Activated CD8-positive, alpha-beta memory T cell treated with anti-CD3 and anti-CD28 coated beads, Interleukin-2, amount 10 ng/mL, durations not matched to agents 7 days and 5 days (primary cell): ENCODE results near the gene VWA5B1. TPM values are rescaled to one million over a fixed set of nuclear protein-coding genes. Genes with fewer than 3 reads are reported as not detected.
"Not testable (repeated sequence)": the region's sequence is repeated elsewhere in the genome, so short reads cannot be mapped to it uniquely, and the experiment has no call there.

Experiments
- ATAC-seq: fragments of 150-1000 bp; cut with Tn5 transposase; one replicate; pipeline ENCODE4 v1.10.0; 2021; ENCODE audit warnings: moderate library complexity
- CTCF ChIA-PET: fragments of 350-600 bp; sonication (Branson Sonifier 250); formaldehyde crosslinking; loops from one replicate; lab custom pipeline; 2021; ENCODE audit warnings: antibody characterized with exemption; lab: Charles Lee
- DNase-seq: peaks from one replicate; pipeline ENCODE4 v3.0.0-alpha.2; 2020
- H3K27ac Mint-ChIP-seq: one replicate; pipeline ENCODE4 v1.8.0; 2021; ENCODE audit warnings: mild to moderate bottlenecking, mixed read lengths
- H3K27me3 Mint-ChIP-seq: one replicate; pipeline ENCODE4 v1.8.0; 2021; ENCODE audit warnings: mixed read lengths
- H3K36me3 Mint-ChIP-seq: one replicate; pipeline ENCODE4 v1.8.0; 2021; ENCODE audit warnings: mild to moderate bottlenecking, mixed read lengths
- H3K4me1 Mint-ChIP-seq: one replicate; pipeline ENCODE4 v1.8.0; 2021; ENCODE audit warnings: mixed read lengths
- H3K4me3 Mint-ChIP-seq: one replicate; pipeline ENCODE4 v1.8.0; 2021; ENCODE audit warnings: mild to moderate bottlenecking, moderate library complexity, mixed read lengths
- H3K9me3 Mint-ChIP-seq: one replicate; pipeline ENCODE4 v1.8.0; 2022; ENCODE audit warnings: low read depth, mixed read lengths
- total RNA-seq, 2 experiments: library from RNA; stranded (reverse); gene quantifications; one replicate each; pipeline ENCODE4 v1.2.3, GENCODE V29; 2021

The VWA5B1 gene
- total RNA-seq, 2 experiments from 2014 or later = not detected

- no peak overlapping the region for H3K4me3 Mint-ChIP-seq
- no peak for DNase-seq
- no peak for ATAC-seq
- H3K27ac Mint-ChIP-seq = no peak overlapping the region
- no peaks in the 10 kb centered on the region for H3K36me3 Mint-ChIP-seq
- H3K4me1 Mint-ChIP-seq = no peaks in the 10 kb centered on the region
- CTCF ChIA-PET = no interaction called here
- H3K9me3 Mint-ChIP-seq = no peaks in the 10 kb centered on the region
- H3K27me3 Mint-ChIP-seq = peaks cover 33% of the 10 kb centered on the region
These were observed 18.9 kb upstream of the VWA5B1 start for GRCh38 chr1:20271498-20272400.

GRCh38 chr1:20273716-20274115, 17.0 kb upstream of the VWA5B1 start:
- H3K27me3 Mint-ChIP-seq = peaks cover 41% of the 10 kb centered on the region
- ATAC-seq, DNase-seq, H3K36me3 Mint-ChIP-seq, H3K9me3 Mint-ChIP-seq, H3K4me1 Mint-ChIP-seq, CTCF ChIA-PET, H3K27ac Mint-ChIP-seq, H3K4me3 Mint-ChIP-seq: not testable (repeated sequence)

GRCh38 chr1:20275319-20275925, 15.3 kb upstream of the VWA5B1 start:
- H3K27ac Mint-ChIP-seq = no peak overlapping the region

GRCh38 chr1:20276485-20277159, 14.1 kb upstream of the VWA5B1 start:
- H3K27ac Mint-ChIP-seq = no peak overlapping the region
- DNase-seq (no peak), ATAC-seq (no peak)
- H3K27me3 Mint-ChIP-seq = peaks cover 39% of the 10 kb centered on the region
- H3K36me3 Mint-ChIP-seq = no peaks in the 10 kb centered on the region
- CTCF ChIA-PET = no interaction called here
- no peaks in the 10 kb centered on the region for H3K9me3 Mint-ChIP-seq
- no peak overlapping the region for H3K4me3 Mint-ChIP-seq
- H3K4me1 Mint-ChIP-seq = no peaks in the 10 kb centered on the region

More at GRCh38 chr1:20275319-20275925, 15.3 kb upstream of the VWA5B1 start:
- H3K27me3 Mint-ChIP-seq = peaks cover 41% of the 10 kb centered on the region
- no peaks in the 10 kb centered on the region for H3K36me3 Mint-ChIP-seq
- H3K4me3 Mint-ChIP-seq = no peak overlapping the region
- DNase-seq (no peak), ATAC-seq (no peak)
- CTCF ChIA-PET = no interaction called here
- H3K9me3 Mint-ChIP-seq = no peaks in the 10 kb centered on the region
- no peaks in the 10 kb centered on the region for H3K4me1 Mint-ChIP-seq

GRCh38 chr1:20278692-20279130, 12.0 kb upstream of the VWA5B1 start:
- H3K27me3 Mint-ChIP-seq = peaks cover 46% of the 10 kb centered on the region
- ATAC-seq (no peak), DNase-seq (no peak)
- no peaks in the 10 kb centered on the region for H3K36me3 Mint-ChIP-seq
- no peak overlapping the region for H3K4me3 Mint-ChIP-seq
- no peaks in the 10 kb centered on the region for H3K9me3 Mint-ChIP-seq
- CTCF ChIA-PET = no interaction called here
- H3K27ac Mint-ChIP-seq = no peak overlapping the region
- H3K4me1 Mint-ChIP-seq = no peaks in the 10 kb centered on the region

GRCh38 chr1:20279509-20279908, 11.2 kb upstream of the VWA5B1 start:
- Mint-ChIP-seq H3K4me3 (no peak overlapping the region), H3K27me3 (peaks cover 46% of the 10 kb centered on the region), H3K36me3 (no peaks in the 10 kb centered on the region), H3K27ac (no peak overlapping the region), H3K4me1 (no peaks in the 10 kb centered on the region), H3K9me3 (no peaks in the 10 kb centered on the region)
- no peak for ATAC-seq
- CTCF ChIA-PET = no interaction called here
- no peak for DNase-seq

- DNase-seq = no peak
- Mint-ChIP-seq H3K4me1 (no peaks in the 10 kb centered on the region), H3K36me3 (no peaks in the 10 kb centered on the region), H3K27ac (no peak overlapping the region), H3K27me3 (peaks cover 50% of the 10 kb centered on the region), H3K4me3 (no peak overlapping the region), H3K9me3 (no peaks in the 10 kb centered on the region)
- CTCF ChIA-PET = no interaction called here
- ATAC-seq = no peak
These were observed 10.3 kb upstream of the VWA5B1 start for GRCh38 chr1:20280341-20280740.

- Mint-ChIP-seq H3K36me3 (no peaks in the 10 kb centered on the region), H3K27ac (no peak overlapping the region), H3K4me3 (no peak overlapping the region), H3K27me3 (peaks cover 49% of the 10 kb centered on the region), H3K9me3 (no peaks in the 10 kb centered on the region), H3K4me1 (no peaks in the 10 kb centered on the region)
- ATAC-seq (no peak), DNase-seq (no peak)
- CTCF ChIA-PET = no interaction called here
These were observed 9.8 kb upstream of the VWA5B1 start for GRCh38 chr1:20280906-20281305.

- Mint-ChIP-seq H3K27ac (no peak overlapping the region), H3K4me1 (no peaks in the 10 kb centered on the region), H3K4me3 (no peak overlapping the region), H3K9me3 (no peaks in the 10 kb centered on the region), H3K27me3 (peaks cover 53% of the 10 kb centered on the region), H3K36me3 (no peaks in the 10 kb centered on the region)
- ATAC-seq (no peak), DNase-seq (no peak)
- CTCF ChIA-PET = no interaction called here
These were observed 8.9 kb upstream of the VWA5B1 start for GRCh38 chr1:20281801-20282200.

- no peak overlapping the region for H3K4me3 Mint-ChIP-seq
- H3K27ac Mint-ChIP-seq = no peak overlapping the region
These were observed 8.1 kb upstream of the VWA5B1 start for GRCh38 chr1:20282533-20282932.

GRCh38 chr1:20284046-20284445, 6.6 kb upstream of the VWA5B1 start:
- H3K9me3 Mint-ChIP-seq = no peaks in the 10 kb centered on the region
- CTCF ChIA-PET = no interaction called here
- no peaks in the 10 kb centered on the region for H3K4me1 Mint-ChIP-seq
- ATAC-seq = no peak
- H3K36me3 Mint-ChIP-seq = no peaks in the 10 kb centered on the region
- H3K27me3 Mint-ChIP-seq = peaks cover 45% of the 10 kb centered on the region
- no peak for DNase-seq
- no peak overlapping the region for H3K4me3 Mint-ChIP-seq
- no peak overlapping the region for H3K27ac Mint-ChIP-seq

More at GRCh38 chr1:20282533-20282932, 8.1 kb upstream of the VWA5B1 start:
- Mint-ChIP-seq H3K9me3 (no peaks in the 10 kb centered on the region), H3K27me3 (peaks cover 55% of the 10 kb centered on the region), H3K36me3 (no peaks in the 10 kb centered on the region), H3K4me1 (no peaks in the 10 kb centered on the region)
- ATAC-seq (no peak), DNase-seq (no peak)
- CTCF ChIA-PET = interaction anchor here (1.4 kb wide), 1 partner anchor 69 kb away, joined by 3 read pairs; no protein-coding TSS in a partner anchor

GRCh38 chr1:20284625-20285024, 6.0 kb upstream of the VWA5B1 start:
- H3K9me3 Mint-ChIP-seq = no peaks in the 10 kb centered on the region
- H3K4me1 Mint-ChIP-seq = no peaks in the 10 kb centered on the region
- DNase-seq (no peak), ATAC-seq (no peak)
- CTCF ChIA-PET = no interaction called here
- H3K27ac Mint-ChIP-seq = no peak overlapping the region
- no peaks in the 10 kb centered on the region for H3K36me3 Mint-ChIP-seq
- H3K4me3 Mint-ChIP-seq = no peak overlapping the region
- peaks cover 46% of the 10 kb centered on the region for H3K27me3 Mint-ChIP-seq

- no peaks in the 10 kb centered on the region for H3K9me3 Mint-ChIP-seq
- no peak overlapping the region for H3K27ac Mint-ChIP-seq
- ATAC-seq = no peak
- H3K27me3 Mint-ChIP-seq = peaks cover 54% of the 10 kb centered on the region
- H3K4me1 Mint-ChIP-seq = no peaks in the 10 kb centered on the region
- CTCF ChIA-PET = no interaction called here
- H3K36me3 Mint-ChIP-seq = no peaks in the 10 kb centered on the region
- no peak for DNase-seq
- no peak overlapping the region for H3K4me3 Mint-ChIP-seq
These were observed 5.2 kb upstream of the VWA5B1 start for GRCh38 chr1:20285510-20285909.
